Loucy (cell line): ENCODE data around the gene CCBE1.
"Not testable (repeated sequence)": the region's sequence is repeated elsewhere in the genome, so short reads cannot be mapped to it uniquely, and the experiment has no call there.

Experiments
- H2AFZ ChIP-seq: fragments of 200-600 bp; sonication (generic); 2 replicates; pipeline ENCODE4 v1.6.0; 2016; ENCODE audit warnings: antibody characterized with exemption, mild to moderate bottlenecking, low read length, moderate library complexity
- H3F3A ChIP-seq: fragments of 200-600 bp; 2 replicates; pipeline ENCODE4 v1.6.0; 2016; ENCODE audit warnings: antibody characterized with exemption, low read depth, mild to moderate bottlenecking
- H3K27me3 ChIP-seq: fragments of 200-600 bp; sonication (generic); 2 replicates; pipeline ENCODE4 v1.6.1; 2014; ENCODE audit warnings: low read length, mild to moderate bottlenecking; ENCODE audit not compliant: insufficient read depth, poor library complexity, severe bottlenecking
- H3K36me3 ChIP-seq: fragments of 200-600 bp; sonication (generic); 2 replicates; pipeline ENCODE4 v1.6.1; 2016; ENCODE audit warnings: low read length; ENCODE audit not compliant: insufficient read depth
- H3K4me1 ChIP-seq: fragments of 200-600 bp; sonication (generic); 2 replicates; pipeline ENCODE4 v1.5.1; 2014; ENCODE audit warnings: low read length, mild to moderate bottlenecking; ENCODE audit not compliant: insufficient read depth, poor library complexity, severe bottlenecking
- H3K4me2 ChIP-seq: fragments of 200-600 bp; sonication (generic); 2 replicates; pipeline ENCODE4 v1.6.0; 2014; ENCODE audit warnings: antibody characterized with exemption, low read length, low read depth, mild to moderate bottlenecking; ENCODE audit not compliant: poor library complexity, severe bottlenecking
- H3K4me3 ChIP-seq: fragments of 200-600 bp; sonication (generic); 2 replicates; pipeline ENCODE4 v1.5.1; 2014; ENCODE audit warnings: low read length, mild to moderate bottlenecking, mixed read lengths; ENCODE audit not compliant: poor library complexity, severe bottlenecking
- H3K79me2 ChIP-seq: fragments of 200-600 bp; sonication (generic); 2 replicates; pipeline ENCODE4 v1.6.1; 2014; ENCODE audit warnings: low read length; ENCODE audit not compliant: insufficient read depth
- H3K9ac ChIP-seq: fragments of 200-600 bp; sonication (generic); 2 replicates; pipeline ENCODE4 v1.6.0; 2014; ENCODE audit warnings: mild to moderate bottlenecking, low read depth, low read length, moderate library complexity; ENCODE audit not compliant: poor library complexity, severe bottlenecking
- H3K9me2 ChIP-seq: fragments of 200-600 bp; sonication (generic); replicated peaks from 2 replicates; pipeline ENCODE4 v1.6.1; 2016; ENCODE audit warnings: low read depth, low read length, mixed read lengths
- H3K9me3 ChIP-seq: fragments of 200-600 bp; sonication (generic); 2 replicates; pipeline ENCODE4 v1.6.1; 2014; ENCODE audit warnings: mild to moderate bottlenecking, antibody characterized with exemption, low read length, low read depth; ENCODE audit not compliant: insufficient read depth
- H4K20me1 ChIP-seq: fragments of 200-600 bp; sonication (generic); 2 replicates; pipeline ENCODE4 v1.6.0; 2014; ENCODE audit warnings: antibody characterized with exemption, low read length, mild to moderate bottlenecking; ENCODE audit not compliant: insufficient read depth, poor library complexity, severe bottlenecking
- CTCF ChIP-seq: fragments of 200-600 bp; sonication (generic); conservative IDR thresholded peaks from 2 replicates; pipeline ENCODE4 v1.5.1; 2014; ENCODE audit warnings: mild to moderate bottlenecking, antibody characterized with exemption, low read length
- EZH2phosphoT487 ChIP-seq: fragments of 200-600 bp; IDR thresholded peaks from 2 replicates; pipeline ENCODE4 v1.6.1; 2018; ENCODE audit warnings: antibody characterized with exemption, mild to moderate bottlenecking, moderate library complexity, borderline replicate concordance

CCBE1 gene

GRCh38 chr18:59516356-59517155, 180.7 kb downstream of the CCBE1 start:
- no peak overlapping the region for H3K4me3 ChIP-seq
- no peaks in the 10 kb centered on the region for H3K9me2 ChIP-seq
- H3K36me3 ChIP-seq: no peaks in the 10 kb centered on the region
- H3K4me1 ChIP-seq: no peaks in the 10 kb centered on the region
- no peaks in the 10 kb centered on the region for H3K79me2 ChIP-seq
- H2AFZ ChIP-seq: no peak overlapping the region
- H3K9ac ChIP-seq: no peak overlapping the region
- H3K4me2 ChIP-seq: no peak overlapping the region
- no peaks in the 10 kb centered on the region for H4K20me1 ChIP-seq
- no peaks in the 10 kb centered on the region for H3F3A ChIP-seq
- H3K27me3 ChIP-seq: no peaks in the 10 kb centered on the region
- TF ChIP-seq CTCF (no peak), EZH2phosphoT487 (no peak)
- H3K9me3 ChIP-seq: no peaks in the 10 kb centered on the region

- H3K9ac ChIP-seq, H3K4me3 ChIP-seq, H3F3A ChIP-seq, H3K27me3 ChIP-seq, H2AFZ ChIP-seq, H3K36me3 ChIP-seq, H3K4me2 ChIP-seq, H3K9me3 ChIP-seq, H3K9me2 ChIP-seq, H3K4me1 ChIP-seq, H3K79me2 ChIP-seq, H4K20me1 ChIP-seq: not testable (repeated sequence)
Observed at GRCh38 chr18:59515956-59516355, 181.3 kb downstream of the CCBE1 start.

- H3K9me3 ChIP-seq: no peaks in the 10 kb centered on the region
- no peaks in the 10 kb centered on the region for H4K20me1 ChIP-seq
- no peaks in the 10 kb centered on the region for H3F3A ChIP-seq
- no peak overlapping the region for H3K9ac ChIP-seq
- H3K4me2 ChIP-seq: no peak overlapping the region
- no peak overlapping the region for H2AFZ ChIP-seq
- no peaks in the 10 kb centered on the region for H3K36me3 ChIP-seq
- TF ChIP-seq EZH2phosphoT487 (no peak), CTCF (no peak)
- no peaks in the 10 kb centered on the region for H3K79me2 ChIP-seq
- no peaks in the 10 kb centered on the region for H3K27me3 ChIP-seq
- no peaks in the 10 kb centered on the region for H3K9me2 ChIP-seq
- H3K4me1 ChIP-seq: no peaks in the 10 kb centered on the region
- no peak overlapping the region for H3K4me3 ChIP-seq
Observed at GRCh38 chr18:59515147-59515546, 182.1 kb downstream of the CCBE1 start.

- Histone ChIP-seq H3K79me2 (no peaks in the 10 kb centered on the region), H3K4me1 (no peaks in the 10 kb centered on the region), H3K4me3 (no peak overlapping the region), H3K9ac (no peak overlapping the region), H3K9me2 (no peaks in the 10 kb centered on the region), H3F3A (no peaks in the 10 kb centered on the region), H3K4me2 (no peak overlapping the region), H3K9me3 (no peaks in the 10 kb centered on the region), H3K36me3 (no peaks in the 10 kb centered on the region), H2AFZ (no peak overlapping the region), H4K20me1 (no peaks in the 10 kb centered on the region), H3K27me3 (no peaks in the 10 kb centered on the region)
- no peak for TF ChIP-seq CTCF
- TF ChIP-seq EZH2phosphoT487: no peak
Observed at GRCh38 chr18:59514203-59514602, 183.0 kb downstream of the CCBE1 start.
